Measurements from ENCODE around the gene DCHS1. TPM values are rescaled to one million over a fixed set of nuclear protein-coding genes. Genes with fewer than 3 reads are reported as not detected.

Gene DCHS1
- total and polyA plus RNA-seq, 2 of the 13 experiments (the other 11 are each of a cell fraction or from before 2014, with no cell fraction given), result under 0.01 to 0.03 TPM

- TF ChIP-seq LRRFIP1 (CRISPR knock-in tag; conservative IDR thresholded peaks at IDR 0.05) (no peak), ZNF710 (CRISPR knock-in tag; IDR thresholded peaks at IDR 0.05; ENCODE audit: borderline replicate concordance) (no peak), ZNF672 (CRISPR knock-in tag; IDR thresholded peaks at IDR 0.05) (no peak), ZNF691 (CRISPR knock-in tag; IDR thresholded peaks at IDR 0.05; ENCODE audit: borderline replicate concordance, low read depth) (no peak), PHF21A (CRISPR knock-in tag; IDR thresholded peaks at IDR 0.05) (no peak), YEATS2 (CRISPR knock-in tag; IDR thresholded peaks at IDR 0.05; ENCODE audit: borderline replicate concordance) (no peak), CERS6 (CRISPR knock-in tag; IDR thresholded peaks at IDR 0.05) (no peak), ZNF121 (CRISPR knock-in tag; IDR thresholded peaks at IDR 0.05) (no peak), HOXA5 (CRISPR knock-in tag; IDR thresholded peaks at IDR 0.05) (no peak), ZNF552 (CRISPR knock-in tag; IDR thresholded peaks at IDR 0.05; ENCODE audit: borderline replicate concordance) (no peak), PCBP1 (IDR thresholded peaks at IDR 0.05; ENCODE audit: borderline replicate concordance, low read depth, low read length) (no peak)
Observed at GRCh38 chr11:6599449-6599848, 56.2 kb downstream of the DCHS1 start (continued).
